GM10266 (cell line): ENCODE data around the gene RRAS.

Experiments used
- DNase-seq: peaks from one replicate; pipeline ENCODE4 v3.0.0; 2012; ENCODE audit errors: extremely low spot score
- TF ChIP-seq, protein P1 (sequence below): IDR thresholded peaks from 2 replicates; pipeline ENCODE4 v1.5.1; 2012; ENCODE audit warnings: mild to moderate bottlenecking, low read depth; ENCODE audit not compliant: control insufficient read depth, insufficient read depth; ENCODE audit errors: missing control alignments

The RRAS gene

DNA sequence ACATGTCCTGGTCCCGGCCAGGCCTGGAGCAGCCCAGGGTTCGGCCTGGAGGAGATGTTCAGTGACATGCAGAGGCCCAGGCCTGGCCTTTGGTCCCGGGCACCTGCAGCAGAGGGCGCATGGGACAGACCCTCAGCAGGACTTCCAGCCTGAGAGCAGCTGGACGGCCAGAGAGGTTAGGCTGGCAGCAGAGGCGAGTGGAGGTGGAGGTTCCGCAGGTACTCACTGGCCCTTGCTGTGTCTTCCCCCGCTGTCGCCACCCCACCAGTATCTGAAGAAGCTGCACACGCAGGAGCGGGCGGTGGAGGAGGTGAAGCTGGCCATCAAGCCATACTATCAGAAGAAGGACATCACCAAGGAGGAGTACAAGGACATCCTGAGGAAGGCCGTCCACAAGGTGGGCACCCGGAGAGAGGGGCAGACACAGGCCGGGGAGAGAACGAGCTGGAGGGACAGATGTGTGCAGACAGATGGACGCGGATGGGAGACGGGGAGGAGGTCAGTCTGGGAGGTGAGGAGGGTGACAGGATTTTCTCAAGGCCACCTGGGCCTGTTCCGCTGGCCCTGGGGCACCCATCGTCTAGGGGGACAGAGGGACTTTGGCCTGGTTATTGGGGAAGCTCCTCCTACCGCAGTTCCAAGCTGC lies 17.7 kb upstream of the RRAS start:
- TF ChIP-seq, protein P1, sequence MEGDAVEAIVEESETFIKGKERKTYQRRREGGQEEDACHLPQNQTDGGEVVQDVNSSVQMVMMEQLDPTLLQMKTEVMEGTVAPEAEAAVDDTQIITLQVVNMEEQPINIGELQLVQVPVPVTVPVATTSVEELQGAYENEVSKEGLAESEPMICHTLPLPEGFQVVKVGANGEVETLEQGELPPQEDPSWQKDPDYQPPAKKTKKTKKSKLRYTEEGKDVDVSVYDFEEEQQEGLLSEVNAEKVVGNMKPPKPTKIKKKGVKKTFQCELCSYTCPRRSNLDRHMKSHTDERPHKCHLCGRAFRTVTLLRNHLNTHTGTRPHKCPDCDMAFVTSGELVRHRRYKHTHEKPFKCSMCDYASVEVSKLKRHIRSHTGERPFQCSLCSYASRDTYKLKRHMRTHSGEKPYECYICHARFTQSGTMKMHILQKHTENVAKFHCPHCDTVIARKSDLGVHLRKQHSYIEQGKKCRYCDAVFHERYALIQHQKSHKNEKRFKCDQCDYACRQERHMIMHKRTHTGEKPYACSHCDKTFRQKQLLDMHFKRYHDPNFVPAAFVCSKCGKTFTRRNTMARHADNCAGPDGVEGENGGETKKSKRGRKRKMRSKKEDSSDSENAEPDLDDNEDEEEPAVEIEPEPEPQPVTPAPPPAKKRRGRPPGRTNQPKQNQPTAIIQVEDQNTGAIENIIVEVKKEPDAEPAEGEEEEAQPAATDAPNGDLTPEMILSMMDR = no peak
- DNase-seq = no peak

DNA sequence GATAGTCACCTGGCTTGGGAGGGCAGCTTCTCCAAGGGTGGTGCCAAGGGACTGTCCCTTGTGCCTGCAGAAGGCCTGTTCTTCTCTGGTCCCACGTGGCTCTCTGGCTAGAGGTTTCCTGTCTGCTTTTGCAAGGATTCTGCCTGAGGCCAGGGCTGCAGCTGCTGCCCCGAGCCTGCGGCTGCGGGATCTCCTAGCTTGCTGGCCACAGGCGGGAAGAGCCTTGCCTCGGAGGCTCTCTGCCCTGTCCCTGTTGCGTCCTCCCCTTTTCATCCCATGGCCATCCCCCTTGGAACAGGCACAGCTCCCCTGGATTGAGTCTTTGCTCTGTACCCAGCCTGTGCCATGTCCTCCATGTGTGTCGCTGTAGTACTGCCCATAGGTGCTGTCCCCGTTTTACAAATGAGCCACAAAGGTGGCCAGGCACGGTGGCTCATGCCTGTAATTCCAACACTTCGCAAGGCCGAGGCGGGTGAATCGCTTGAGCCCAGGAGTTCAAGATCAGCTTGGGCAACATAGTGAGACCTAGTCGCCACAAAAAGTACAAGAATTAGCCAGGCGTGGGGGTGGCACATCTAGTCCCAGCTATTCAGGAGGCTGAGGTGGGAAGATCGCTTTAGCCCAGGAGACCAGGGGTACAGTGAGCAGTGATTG lies 16.6 kb upstream of the RRAS start:
- no peak for DNase-seq
- TF ChIP-seq, protein P1 = no peak

DNA sequence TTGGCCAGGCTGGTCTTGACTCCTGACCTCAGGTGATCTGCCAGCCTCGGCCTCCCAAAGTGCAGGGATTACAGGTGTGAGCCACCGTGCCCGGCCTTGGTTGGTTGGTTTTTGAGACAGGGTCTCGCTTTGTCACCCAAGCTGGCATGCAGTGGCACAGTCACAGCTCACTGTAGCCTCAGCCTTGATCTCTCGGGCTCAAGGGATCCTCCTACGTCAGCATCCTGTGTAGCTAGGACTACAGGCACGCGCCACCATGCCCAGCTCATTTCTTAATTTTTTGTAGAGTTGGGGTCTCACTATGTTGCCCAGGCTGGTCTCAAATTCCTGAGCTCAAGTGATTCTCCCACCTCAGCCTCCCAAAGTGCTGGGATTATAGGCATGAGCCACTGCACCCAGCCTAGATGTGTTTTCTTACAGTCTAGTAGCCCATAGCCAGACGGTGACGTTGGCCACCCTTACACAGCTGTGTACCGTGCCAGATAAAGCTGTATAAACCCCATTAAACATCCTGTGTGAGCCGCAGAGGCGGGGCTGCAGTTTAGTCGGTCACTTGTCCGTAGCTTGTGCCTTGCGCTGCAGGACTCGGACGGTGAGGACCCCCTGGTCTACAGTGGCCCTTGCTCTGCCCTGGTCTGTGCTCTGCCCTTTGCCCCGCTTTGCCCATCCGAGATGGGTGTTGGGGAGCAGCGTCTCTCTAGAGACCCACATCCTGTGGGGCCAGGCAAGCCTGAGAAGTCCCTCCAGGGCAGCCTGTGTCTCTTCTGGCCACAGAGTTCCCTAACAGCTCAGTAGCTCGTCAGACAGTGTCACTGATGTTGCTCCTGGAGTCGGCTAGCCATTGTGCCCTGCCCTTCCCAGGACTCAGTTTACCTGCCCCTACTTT lies 15.9 kb upstream of the RRAS start:
- TF ChIP-seq, protein P1 = no peak
- no peak for DNase-seq

DNA sequence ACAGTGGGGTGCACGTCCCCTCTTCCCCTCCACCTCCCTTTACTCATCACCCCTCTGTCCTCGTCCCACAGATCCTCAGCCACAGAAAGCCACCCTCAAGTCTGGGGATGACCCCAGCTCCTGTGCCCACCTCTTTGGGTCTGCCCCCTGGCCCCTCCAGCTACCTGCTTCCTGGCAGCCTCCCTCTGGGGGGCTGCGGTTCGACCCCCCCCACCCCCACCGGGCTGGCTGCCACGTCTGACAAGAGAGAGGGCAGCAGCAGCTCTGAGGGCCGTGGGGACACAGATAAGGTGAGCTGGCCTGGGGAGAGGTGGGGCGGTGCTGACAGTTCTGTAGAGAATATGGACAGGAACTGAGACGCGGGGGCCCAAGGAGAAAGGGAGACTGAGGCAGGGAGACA lies 14.6 kb upstream of the RRAS start:
- no peak for DNase-seq
- TF ChIP-seq, protein P1 = no peak

DNA sequence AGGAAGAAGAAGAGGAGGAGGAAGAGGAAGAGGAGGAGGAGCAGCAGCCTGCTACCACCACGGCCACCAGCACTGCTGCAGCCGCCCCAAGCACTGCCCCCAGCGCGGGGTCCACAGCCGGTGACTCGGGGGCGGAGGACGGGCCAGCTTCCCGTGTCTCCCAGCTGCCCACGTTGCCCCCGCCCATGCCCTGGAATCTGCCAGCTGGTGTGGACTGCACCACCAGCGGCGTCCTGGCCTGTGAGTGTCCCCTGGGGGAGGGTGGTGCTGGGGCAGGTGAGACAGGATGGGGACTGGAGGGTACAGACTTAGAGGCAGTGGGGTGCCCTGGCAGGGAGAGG lies 13.5 kb upstream of the RRAS start:
- TF ChIP-seq, protein P1 = no peak
- DNase-seq = no peak

DNA sequence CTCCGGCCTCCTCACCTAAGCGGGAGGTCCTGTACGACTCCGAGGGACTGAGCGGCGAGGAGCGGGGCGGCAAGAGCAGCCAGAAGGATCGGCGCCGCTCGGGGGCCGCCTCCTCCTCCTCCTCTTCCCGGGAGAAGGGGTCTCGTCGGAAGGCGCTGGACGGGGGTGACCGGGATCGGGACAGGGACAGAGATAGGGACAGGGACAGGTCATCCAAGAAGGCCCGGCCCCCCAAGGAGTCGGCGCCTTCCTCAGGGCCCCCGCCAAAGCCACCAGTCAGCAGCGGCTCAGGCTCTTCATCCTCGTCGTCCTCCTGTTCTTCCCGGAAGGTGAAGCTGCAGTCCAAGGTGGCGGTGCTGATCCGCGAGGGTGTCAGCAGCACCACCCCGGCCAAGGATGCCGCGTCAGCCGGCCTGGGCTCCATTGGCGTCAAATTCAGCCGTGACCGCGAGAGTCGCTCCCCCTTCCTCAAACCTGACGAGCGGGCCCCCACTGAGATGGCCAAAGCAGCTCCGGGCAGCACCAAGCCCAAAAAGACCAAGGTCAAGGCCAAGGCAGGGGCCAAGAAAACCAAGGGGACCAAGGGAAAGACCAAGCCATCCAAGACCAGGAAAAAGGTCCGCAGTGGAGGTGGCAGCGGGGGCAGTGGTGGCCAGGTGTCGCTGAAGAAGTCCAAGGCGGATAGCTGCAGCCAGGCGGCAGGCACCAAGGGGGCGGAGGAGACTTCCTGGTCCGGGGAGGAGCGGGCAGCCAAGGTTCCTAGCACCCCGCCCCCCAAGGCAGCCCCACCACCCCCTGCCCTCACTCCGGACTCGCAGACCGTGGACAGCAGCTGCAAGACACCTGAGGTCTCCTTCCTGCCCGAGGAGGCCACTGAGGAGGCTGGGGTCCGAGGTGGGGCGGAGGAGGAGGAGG lies 12.9 kb upstream of the RRAS start:
- TF ChIP-seq, protein P1 = no peak
- no peak for DNase-seq
